Limb (tissue), 2 donors: Measurements from ENCODE around the gene NVL.
"Not testable (repeated sequence)": the region's sequence is repeated elsewhere in the genome, so short reads cannot be mapped to it uniquely, and the experiment has no call there.

Source experiments
- DNase-seq, 2 donors: peaks; one replicate each; pipeline ENCODE4 v3.0.0-alpha.2; 2016; ENCODE audit errors: extremely low spot score in 2 of 2

Gene NVL

DNA sequence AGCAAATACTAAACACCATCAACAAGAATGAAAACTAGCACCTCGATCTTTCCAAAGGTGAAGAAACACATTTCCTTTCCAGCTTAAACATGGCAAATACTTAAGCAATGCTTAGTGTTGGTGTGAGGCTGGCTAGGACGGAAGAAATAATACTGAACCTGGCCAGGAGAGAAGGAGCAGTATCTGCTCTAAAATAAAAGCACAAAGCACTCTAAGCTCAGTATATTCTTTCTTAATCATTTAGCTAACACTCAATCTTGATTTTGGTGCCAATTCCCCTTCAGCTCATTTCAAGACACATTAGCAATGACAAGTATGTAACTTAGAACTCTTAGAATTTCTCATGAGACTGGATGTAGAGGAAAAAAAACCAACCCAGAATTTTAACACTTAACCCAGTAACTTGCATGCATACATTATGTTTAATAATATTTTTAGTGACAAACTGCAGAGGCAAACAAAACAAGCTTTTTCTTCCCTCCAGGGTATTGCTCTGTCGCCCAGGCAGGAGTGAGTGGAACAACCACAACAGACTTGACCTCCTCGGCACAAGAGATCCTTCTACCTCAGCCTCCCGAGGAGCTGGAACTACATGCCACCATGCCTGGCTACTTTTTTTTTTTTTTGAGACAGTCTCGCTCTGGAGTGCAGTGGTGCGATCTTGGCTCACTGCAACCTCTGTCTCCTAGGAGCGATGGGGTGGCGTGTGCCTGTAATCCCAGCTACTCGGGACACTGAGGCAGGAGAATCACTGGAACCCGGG lies 92.7 kb downstream of the NVL start:
- DNase-seq = no peak

- no peak for DNase-seq
Observed at GRCh38 chr1:224235813-224236493, 94.0 kb downstream of the NVL start.

GRCh38 chr1:224234017-224234416 lies 96.0 kb downstream of the NVL start:
- no peak for DNase-seq

- DNase-seq = no peak
Observed at GRCh38 chr1:224226849-224227502, 103.0 kb downstream of the NVL start.

GRCh38 chr1:224223819-224224714 lies 105.9 kb downstream of the NVL start:
- no peak for DNase-seq

GRCh38 chr1:224219612-224220059 lies 110.3 kb downstream of the NVL start:
- no peak for DNase-seq

GRCh38 chr1:224219011-224219611 lies 110.9 kb downstream of the NVL start:
- no peak for DNase-seq

DNA sequence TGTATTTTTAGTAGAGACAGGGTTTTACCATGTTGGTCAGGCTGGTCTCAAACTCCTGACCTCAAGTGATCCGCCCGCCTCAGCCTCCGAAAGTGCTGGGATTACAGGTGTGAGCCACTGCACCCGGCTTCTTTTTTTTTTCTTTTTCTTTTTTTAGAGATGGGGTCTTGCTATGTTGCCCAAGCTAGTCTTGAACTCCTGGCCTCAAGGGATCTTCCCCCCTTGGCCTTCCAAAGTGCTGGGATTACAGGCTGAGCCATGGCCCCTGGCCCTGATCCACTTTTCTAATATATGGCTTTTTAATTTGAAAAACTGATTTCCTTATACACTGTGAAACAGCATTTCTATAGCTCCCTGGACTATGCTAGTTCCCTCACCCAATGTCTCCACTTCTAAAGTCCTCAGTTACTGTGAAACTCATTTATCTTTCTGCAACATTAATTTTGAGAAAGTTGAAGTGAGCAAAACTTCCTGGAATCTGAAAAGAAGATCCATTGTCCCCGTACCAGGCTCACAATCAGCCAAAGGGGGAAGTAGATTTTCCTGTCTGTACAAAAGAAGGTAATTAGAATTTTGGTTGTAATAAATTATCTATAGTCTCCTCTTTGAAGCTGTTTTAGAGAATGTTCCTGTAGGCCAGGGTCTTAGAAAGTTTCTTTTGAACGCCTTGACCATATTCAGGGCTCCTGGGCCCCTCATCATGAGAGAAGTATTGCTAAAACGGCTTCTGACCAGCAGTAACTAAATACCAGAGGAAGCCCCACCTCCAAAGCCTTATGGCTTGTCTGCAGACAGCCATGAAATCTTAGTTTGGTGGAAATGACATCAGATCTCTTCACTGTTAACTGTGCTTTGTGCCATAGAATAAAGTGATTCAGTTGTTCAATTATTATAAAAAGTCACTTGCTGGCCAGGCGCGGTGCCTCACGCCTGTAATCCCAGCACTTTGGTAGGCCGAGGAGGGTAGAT lies 112.0 kb downstream of the NVL start:
- DNase-seq = no peak

DNA sequence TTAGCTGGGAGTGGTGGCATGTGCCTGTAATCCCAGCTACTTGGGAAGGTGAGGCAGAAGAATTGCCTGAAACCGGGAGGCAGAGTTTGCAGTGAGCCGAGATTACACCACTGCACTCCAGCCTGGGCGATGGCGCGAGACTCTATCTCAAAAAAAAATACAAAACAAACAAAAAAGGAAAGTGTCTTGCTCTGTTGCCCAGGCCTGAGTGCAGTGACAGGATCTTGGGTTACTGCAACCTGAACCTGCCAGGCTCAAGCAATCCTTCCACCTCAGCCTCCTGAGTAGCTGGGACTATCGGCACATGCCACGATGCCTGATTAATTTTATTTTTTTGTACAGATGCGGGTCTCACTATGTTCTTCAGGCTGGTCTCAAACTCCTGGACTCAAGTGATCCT lies 113.6 kb downstream of the NVL start:
- DNase-seq = no peak

GRCh38 chr1:224213438-224214119 lies 116.4 kb downstream of the NVL start:
- DNase-seq = no peak

DNA sequence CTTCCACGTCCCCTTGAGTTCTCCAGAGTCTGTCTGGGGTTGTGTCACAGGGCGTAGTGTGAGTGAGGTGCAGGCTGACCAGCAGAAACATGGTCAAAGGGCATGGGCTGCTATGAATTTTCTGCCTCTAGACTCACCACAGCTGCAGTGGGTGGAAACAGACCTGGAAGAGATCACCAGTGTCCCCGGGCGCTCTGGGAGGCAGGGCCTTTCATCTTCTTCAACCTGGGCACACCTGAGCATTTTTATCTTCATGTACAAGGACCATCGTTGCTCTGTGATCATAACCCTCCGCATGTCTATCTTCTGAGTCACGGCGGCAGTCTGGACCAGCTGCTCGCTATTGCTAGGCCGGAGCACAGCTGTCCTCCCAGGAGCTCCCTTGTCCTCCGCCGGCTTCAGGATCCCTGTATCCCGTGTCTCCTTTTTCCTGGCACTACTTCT lies 117.3 kb downstream of the NVL start:
- peak; percentile 30 to 42 for DNase-seq

DNA sequence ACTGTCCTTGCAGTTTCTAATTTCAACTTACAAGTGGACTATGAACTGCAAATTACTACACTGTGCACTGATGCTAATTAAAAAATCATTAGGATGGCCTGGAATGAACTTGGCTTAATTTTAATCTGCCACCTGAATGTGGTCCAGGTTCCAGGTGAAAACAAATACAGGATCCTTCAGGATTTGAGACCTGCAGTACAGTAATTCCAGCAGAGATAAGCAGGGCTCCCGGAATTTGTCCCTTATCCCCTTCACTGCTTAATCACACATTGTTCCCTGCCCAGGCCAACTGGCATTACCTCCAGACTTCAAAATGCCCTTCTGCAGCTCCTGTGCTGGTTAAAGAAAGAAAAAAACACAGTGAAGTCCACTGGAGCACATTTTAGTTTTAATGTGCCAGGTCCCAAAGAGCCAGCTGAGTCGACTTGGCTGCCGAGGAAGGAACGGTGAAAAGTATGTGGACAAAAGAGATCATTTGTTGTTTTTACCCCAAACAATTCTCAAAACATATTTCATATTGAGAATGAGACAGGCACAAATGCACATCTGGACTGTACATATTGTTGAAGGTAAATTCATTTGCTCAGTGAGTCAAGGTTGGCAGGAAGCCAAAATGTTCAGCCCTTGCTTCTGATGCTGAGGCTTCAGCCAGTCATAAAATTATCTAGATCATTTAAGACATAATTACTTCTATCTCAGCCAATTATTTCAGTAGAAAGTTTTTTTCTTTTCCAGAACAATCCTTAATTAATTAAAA lies 118.6 kb downstream of the NVL start:
- no peak for DNase-seq

GRCh38 chr1:224205931-224206538 lies 123.9 kb downstream of the NVL start:
- DNase-seq = not testable (repeated sequence)

DNA sequence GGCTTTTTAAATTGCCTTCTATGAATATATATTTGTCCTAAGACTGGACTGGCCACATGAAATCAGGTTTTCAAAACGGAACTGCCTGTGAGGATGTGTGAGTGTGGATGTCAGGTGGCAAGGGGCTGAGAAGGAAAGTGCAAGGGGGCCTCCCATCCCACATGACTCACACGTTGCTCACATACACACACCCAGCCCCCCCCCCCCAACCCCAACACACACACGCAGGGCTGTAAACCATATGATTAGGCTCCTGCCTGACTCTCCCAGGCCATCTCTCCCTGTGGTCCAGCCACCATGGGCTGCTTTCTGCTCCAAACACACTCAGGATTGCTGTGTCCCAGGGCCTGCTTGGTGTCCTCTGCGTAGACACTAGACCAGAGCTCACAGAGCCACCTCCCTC lies 124.5 kb downstream of the NVL start:
- no peak for DNase-seq

DNA sequence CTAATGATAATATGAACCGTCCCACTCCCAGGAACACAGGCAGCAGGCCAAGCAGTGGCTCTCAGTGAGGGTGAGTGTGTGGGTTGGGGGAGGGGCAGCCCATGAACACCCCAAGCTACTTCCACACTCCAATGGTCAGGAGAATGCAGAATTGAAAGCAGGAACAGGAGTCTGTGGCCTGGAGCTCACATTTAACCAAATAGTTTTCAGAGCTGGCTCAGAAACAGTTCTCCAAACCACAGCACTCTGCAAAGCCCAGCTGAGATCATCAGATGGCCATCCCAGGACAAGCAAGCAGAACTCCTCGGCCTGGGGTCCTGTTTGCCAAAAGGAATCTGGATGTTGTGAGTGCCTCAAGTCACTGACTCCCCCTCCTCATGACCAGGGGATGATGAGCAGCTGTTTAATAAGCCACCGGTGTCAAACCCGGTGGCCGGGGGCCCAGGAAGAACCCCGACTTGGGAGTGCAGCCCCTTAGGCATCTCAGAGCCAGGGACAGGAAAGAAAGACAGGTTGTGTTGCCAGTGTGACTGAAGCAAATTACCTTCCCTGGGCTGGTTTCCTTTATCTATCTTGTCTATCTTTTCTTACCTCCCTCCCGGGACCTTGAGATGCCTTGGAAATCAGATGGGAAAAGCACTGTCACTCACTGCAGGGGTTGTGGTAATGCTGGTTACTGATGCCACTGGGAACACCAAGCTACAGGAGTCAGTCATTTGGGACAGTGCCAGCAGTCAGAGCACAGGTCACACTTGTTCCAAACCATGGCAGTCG lies 126.5 kb downstream of the NVL start:
- DNase-seq = peak in 1 of 2 donors; percentile 36

GRCh38 chr1:224201853-224202252 lies 128.1 kb downstream of the NVL start:
- DNase-seq = no peak

DNA sequence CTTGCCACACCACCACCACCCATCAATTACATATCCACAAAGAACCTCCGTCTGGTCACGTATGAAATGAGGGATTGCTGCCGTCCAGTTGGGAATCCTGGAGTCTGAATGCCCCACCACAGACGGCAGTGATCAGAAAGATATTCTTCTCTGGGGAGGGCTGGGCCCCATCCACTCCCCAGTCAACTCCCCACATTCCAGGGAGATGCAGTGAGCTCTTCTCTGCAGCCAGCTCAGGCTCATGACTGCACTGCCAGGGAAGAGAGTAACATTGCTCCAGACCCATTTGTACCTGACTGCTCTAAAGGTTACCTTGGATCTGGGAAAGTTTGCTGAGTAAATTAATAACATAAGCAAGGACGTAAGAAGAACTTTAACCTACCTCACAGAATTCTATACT lies 128.6 kb downstream of the NVL start:
- DNase-seq = no peak
